GM12864 (cell line): ENCODE results near the gene CRYGN.

Source experiments
- DNase-seq: peaks from one replicate; pipeline ENCODE4 v3.0.0-alpha.2; 2011; ENCODE audit warnings: low read depth
- H3K4me3 ChIP-seq: 2 replicates; pipeline ENCODE4 v1.5.1; 2011; ENCODE audit warnings: mild to moderate bottlenecking, low read depth, low read length, control low read depth
- TF ChIP-seq, protein P1 (sequence below): IDR thresholded peaks from 2 replicates; pipeline ENCODE4 v1.5.1; 2011; ENCODE audit warnings: low read depth, mild to moderate bottlenecking, moderate library complexity, low read length, control low read depth, inconsistent platforms; ENCODE audit errors: missing control alignments

Gene CRYGN

DNA sequence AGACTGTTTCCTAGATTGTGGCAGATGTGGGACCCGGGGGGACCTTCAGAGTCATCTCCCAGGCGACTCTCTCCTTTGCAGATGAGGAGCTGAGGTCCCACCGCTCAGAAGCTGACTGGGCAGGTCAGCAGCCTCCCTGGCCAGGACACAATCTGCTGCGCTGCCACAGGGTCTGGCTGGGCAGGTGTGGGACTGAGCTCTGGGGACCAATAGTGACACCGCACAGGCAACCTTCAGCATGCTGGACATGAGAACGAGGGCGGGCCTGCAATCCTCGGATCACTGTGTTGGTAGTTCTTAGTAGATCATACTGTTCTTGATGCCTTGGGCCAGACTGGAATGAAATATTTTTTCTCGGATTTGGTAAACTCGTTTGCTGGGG lies 20.5 kb upstream of the CRYGN start:
- H3K4me3 ChIP-seq = no peak overlapping the region
- DNase-seq = no peak
- TF ChIP-seq, protein P1, sequence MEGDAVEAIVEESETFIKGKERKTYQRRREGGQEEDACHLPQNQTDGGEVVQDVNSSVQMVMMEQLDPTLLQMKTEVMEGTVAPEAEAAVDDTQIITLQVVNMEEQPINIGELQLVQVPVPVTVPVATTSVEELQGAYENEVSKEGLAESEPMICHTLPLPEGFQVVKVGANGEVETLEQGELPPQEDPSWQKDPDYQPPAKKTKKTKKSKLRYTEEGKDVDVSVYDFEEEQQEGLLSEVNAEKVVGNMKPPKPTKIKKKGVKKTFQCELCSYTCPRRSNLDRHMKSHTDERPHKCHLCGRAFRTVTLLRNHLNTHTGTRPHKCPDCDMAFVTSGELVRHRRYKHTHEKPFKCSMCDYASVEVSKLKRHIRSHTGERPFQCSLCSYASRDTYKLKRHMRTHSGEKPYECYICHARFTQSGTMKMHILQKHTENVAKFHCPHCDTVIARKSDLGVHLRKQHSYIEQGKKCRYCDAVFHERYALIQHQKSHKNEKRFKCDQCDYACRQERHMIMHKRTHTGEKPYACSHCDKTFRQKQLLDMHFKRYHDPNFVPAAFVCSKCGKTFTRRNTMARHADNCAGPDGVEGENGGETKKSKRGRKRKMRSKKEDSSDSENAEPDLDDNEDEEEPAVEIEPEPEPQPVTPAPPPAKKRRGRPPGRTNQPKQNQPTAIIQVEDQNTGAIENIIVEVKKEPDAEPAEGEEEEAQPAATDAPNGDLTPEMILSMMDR = no peak

DNA sequence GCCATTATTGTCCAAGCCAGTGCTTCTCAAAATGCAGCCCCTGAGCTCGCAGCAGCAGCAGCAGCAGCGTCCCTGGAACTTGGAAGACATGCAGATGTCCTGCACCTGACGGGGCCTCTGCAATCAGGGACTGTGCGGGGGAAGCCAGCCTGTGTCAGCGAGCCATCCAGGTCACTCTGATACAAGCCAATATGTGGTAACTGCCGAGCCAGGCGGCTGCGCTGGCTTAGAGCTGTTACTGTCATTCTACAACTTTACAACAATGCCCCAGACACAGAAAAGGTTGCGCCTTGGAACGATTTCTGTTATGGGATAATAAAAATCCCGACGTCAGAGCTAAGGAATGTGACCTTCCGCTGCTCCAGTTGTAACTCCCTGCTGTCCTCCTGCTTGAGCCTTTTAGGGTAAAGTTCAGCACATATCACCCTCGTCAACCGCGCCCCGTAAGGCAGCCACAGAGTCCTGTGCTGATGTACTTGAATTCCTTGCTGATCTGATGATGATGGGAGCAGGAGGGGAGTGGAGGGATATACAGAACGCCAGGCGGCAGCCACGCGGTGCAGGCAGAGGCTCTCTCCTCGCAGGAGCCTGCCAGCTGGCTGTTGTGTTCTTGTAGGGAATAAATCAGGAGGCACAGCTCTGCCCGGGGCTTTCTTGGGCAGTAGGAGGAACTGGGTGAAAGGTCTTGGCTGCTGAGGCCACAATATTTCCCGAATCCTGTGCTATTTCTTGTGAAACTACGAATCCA lies 20.0 kb upstream of the CRYGN start:
- DNase-seq = no peak
- H3K4me3 ChIP-seq = no peak overlapping the region
- TF ChIP-seq, protein P1 = no peak

DNA sequence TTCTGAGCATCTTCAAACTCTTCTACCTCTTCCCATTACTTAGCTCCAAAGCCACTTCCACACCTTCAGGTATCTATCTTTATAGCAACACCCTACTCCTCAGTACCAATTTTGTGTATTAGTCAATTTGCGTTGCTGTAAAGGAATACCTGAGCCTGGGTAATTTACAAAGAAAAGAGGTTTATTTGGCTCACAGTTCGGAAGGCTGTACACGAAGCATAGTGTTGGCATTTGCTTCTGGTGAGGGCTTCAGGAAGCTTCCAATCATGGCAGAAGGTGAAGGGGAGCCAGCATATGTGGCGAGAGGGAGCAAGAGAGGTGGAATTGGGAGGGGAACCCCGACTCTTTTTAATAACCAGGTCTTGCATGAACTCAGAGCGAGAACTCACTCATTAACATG lies 17.6 kb upstream of the CRYGN start:
- no peak for DNase-seq
- no peak overlapping the region for H3K4me3 ChIP-seq
- TF ChIP-seq, protein P1 = no peak

DNA sequence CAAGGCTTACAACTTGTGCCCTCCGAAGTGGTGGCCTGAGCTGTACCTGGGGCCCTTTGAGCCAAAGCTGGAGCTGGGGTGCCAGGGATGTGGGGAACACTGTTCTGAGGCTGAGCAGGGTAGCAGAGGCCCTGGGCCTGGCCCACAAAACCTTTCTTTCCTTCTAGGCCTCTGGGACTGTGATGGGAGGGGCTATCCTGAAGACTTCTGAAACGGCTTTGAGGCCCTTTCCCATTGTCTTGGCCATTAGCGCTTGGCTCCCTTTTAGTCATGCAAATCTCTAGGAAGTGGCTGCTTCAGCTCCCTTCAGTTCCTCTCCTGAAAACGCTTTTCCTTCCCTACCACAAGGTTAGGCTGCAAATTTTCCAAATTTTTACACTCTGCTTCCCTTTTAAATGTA lies 16.8 kb upstream of the CRYGN start:
- no peak overlapping the region for H3K4me3 ChIP-seq
- DNase-seq = no peak
- TF ChIP-seq, protein P1 = no peak

DNA sequence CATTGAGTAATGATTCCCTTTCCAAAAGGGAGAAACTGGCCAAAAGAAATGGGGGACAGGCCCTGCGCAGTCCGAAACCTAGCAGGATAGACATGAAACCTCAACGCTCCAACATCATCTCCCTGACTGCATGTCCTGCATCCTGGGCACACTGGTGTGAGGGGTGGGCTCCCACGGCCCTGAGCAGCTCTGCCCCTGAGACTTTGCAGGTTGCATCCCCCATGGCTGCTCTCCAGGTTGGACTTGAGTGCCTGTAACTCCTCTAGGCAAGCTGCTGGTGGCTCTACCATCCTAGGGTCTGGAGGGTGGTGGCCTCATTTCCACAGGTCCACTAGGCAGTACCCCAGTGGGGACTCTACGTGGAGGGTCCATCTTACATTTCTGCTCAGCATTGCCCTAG lies 16.3 kb upstream of the CRYGN start:
- DNase-seq = no peak
- TF ChIP-seq, protein P1 = no peak
- H3K4me3 ChIP-seq = no peak overlapping the region

DNA sequence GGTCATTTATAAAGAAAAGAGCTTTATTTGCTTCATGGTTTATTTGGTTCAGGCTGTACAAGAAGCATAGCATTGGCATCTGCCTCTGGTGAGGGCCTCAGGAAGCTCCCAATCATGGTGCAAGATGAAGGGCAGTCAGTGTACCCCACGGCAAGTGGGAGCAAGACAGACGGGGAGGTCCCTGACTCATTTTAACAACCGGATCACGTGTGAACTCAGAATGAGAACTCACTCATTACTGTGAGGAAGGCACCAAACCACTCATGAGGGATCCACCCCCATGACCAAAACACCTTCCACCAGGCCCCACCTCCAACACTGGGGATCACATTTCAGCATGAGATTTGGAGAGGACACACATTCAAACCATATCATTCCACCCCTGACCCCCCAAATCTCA lies 15.7 kb upstream of the CRYGN start:
- no peak overlapping the region for H3K4me3 ChIP-seq
- DNase-seq = no peak
- TF ChIP-seq, protein P1 = no peak

DNA sequence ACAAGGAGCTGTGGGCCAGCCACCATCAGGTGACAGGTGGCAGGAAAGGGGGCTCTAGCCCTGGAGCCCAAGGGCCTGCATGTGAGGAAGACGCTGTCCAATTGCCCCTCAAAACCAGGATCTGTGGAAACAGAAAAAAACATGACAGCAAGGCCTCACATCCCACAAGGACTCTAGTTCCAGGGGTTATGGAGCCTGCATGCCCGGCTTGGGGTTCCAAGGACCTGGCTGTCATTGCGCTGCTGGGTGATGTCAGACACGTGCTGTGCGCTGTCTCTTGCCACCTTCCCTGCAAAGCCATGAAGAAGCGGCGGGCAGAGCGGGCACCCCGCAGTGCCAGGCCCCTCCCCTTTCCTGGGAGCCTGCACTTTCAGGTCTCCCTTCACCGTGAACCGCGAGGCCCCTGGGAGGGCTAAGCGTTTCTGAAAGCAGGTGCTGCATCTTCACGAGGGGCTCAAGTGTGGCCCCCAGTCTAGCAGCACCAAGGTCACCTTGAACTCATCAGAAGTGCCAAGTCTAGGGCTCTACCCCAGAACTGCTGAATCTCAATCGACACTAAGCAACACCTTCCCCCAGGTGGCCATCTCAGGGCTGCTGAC lies 15.1 kb upstream of the CRYGN start:
- H3K4me3 ChIP-seq = no peak overlapping the region
- TF ChIP-seq, protein P1 = no peak
- DNase-seq = no peak
